Spleen (tissue), 11 donors: ENCODE measurements around the gene RNASE13. TPM values are rescaled to one million over a fixed set of nuclear protein-coding genes. Genes with fewer than 3 reads are reported as not detected.

Experiments
- DNase-seq: peaks from one replicate; pipeline ENCODE4 v3.0.0-alpha.2; 2020
- H3K27ac ChIP-seq, 8 donors: fragments of 200-600 bp; sonication (generic) in 7 of 8; 1 replicate in 4 of 8; 2 replicates in 4 of 8; pipeline versions ENCODE4 v1.5.0 to v1.8.0; 2016 to 2021; ENCODE audit warnings: inconsistent platforms in 4 of 8, mild to moderate bottlenecking in 4 of 8, moderate library complexity in 1 of 8
- H3K27me3 ChIP-seq, 7 donors: fragments of 200-600 bp; sonication (generic) in 6 of 7; replicated peaks in 1 of 7; 1 replicate in 4 of 7; 2 replicates in 3 of 7; pipeline versions ENCODE4 v1.5.0 to v1.8.0; 2016 to 2021; ENCODE audit warnings: inconsistent platforms in 3 of 7, mild to moderate bottlenecking in 1 of 7
- H3K36me3 ChIP-seq, 6 donors: fragments of 200-600 bp; sonication (generic) in 5 of 6; 1 replicate in 4 of 6; 2 replicates in 2 of 6; pipeline versions ENCODE4 v1.5.0 to v1.8.0; 2016 to 2021; ENCODE audit warnings: inconsistent platforms in 2 of 6
- H3K4me1 ChIP-seq, 6 donors: fragments of 200-600 bp; sonication (generic) in 5 of 6; 1 replicate in 3 of 6; 2 replicates in 3 of 6; pipeline versions ENCODE4 v1.5.0 to v1.8.0; 2016 to 2021; ENCODE audit warnings: inconsistent platforms in 3 of 6
- H3K4me3 ChIP-seq, 8 donors: fragments of 200-600 bp; sonication (generic) in 7 of 8; 1 replicate in 4 of 8; 2 replicates in 4 of 8; pipeline versions ENCODE4 v1.5.0 to v1.8.0; 2016 to 2021; ENCODE audit warnings: inconsistent platforms in 4 of 8, mild to moderate bottlenecking in 4 of 8, moderate library complexity in 2 of 8
- H3K9me3 ChIP-seq, 8 donors: fragments of 200-600 bp; sonication (generic) in 7 of 8; 1 replicate in 4 of 8; 2 replicates in 4 of 8; pipeline versions ENCODE4 v1.5.0 to v1.8.0; 2016 to 2021; ENCODE audit warnings: inconsistent platforms in 4 of 8
- CTCF ChIP-seq, 11 experiments: fragments of 200-600 bp in 7 of 11; fragments of 450-650 bp in 4 of 11; sonication (generic) in 4 of 11; IDR thresholded peaks in 8 of 11; conservative IDR thresholded peaks in 3 of 11; 1 replicate in 7 of 11; 2 replicates in 4 of 11; pipeline versions ENCODE4 v1.4.0 to v1.8.0; 2016 to 2021; ENCODE audit warnings: antibody characterized with exemption in 11 of 11, inconsistent platforms in 4 of 11, mild to moderate bottlenecking in 1 of 11
- POLR2A ChIP-seq, 3 donors: fragments of 450-650 bp; IDR thresholded peaks; one replicate each; pipeline ENCODE4 v1.5.1; 2017; ENCODE audit warnings: antibody characterized with exemption in 3 of 3, mild to moderate bottlenecking in 1 of 3
- POLR2AphosphoS5 ChIP-seq, 3 donors: sonication (generic); formaldehyde crosslinking; IDR thresholded peaks; one replicate each; pipeline ENCODE4 v1.5.1; 2017; ENCODE audit warnings: antibody characterized with exemption in 3 of 3
- WGBS, 5 donors: extraction: QIAGEN DNeasy Blood & Tissue Kit in 3 of 5; methylation state at CpG; one replicate each; pipeline versions ENCODE4 v1.1.5 to v1.1.7; 2013 to 2018; 5-methylcytosine and 5-hydroxymethylcytosine counted together
- intact Hi-C: fragments of 100-400 bp; cut with DNase I; formaldehyde crosslinking; loops from one replicate; pipeline ENCODE4 v1.15.0; 2023; ENCODE audit warnings: low total_unique reads
- polyA plus RNA-seq, 3 donors: library from polyadenylated mRNA; stranded (reverse); fragments of 200-250 nt; gene quantifications; one replicate each; pipeline ENCODE4 v1.2.1, GENCODE V29; 2013
- total RNA-seq, 7 donors: library from RNA; depleted of rRNA in 3 of 7; stranded (reverse); fragments of >200 nt in 3 of 7; fragmentation: NEBNext Ultra II Directional in 4 of 7; extraction: Animal tissue kit (Norgen Biotek cat#: 25700) in 4 of 7; gene quantifications; one replicate each; pipeline versions ENCODE4 v1.1.0 to v1.2.1, GENCODE V29; 2016 to 2021
- donor health status: healthy with polysubstance abuse.
- donor health status: DM: no; HTN: no; CAD: no; lungs with moderate emphysema.
- donor health status: DM: no; HTN: no; CAD: no.
- donor health status: Bipolar disorder and iron deficiency.
- donor health status: healthy.
- donor health status: DM: no; HTN: no; CAD: no.
- donor health status: DM: yes; HTN: yes; CAD: no.

Gene RNASE13
- total and polyA plus RNA-seq, 10 donors: 0.30 TPM; not detected in 9

- Histone ChIP-seq H3K9me3 (no peaks in the 10 kb centered on the region), H3K4me1 (peaks cover 0 to 7% (median 2%) of the 10 kb centered on the region in 6 donors), H3K27ac (no peak overlapping the region), H3K27me3 (no peaks in the 10 kb centered on the region), H3K36me3 (peaks cover 2 to 63% (median 54%) of the 10 kb centered on the region in 6 donors), H3K4me3 (no peak overlapping the region)
- TF ChIP-seq CTCF (IDR thresholded peaks at IDR 0.05 in 8 of 11, conservative IDR thresholded peaks at IDR 0.05 in 3 of 11) (no peak), POLR2A (IDR thresholded peaks at IDR 0.05) (no peak), POLR2AphosphoS5 (IDR thresholded peaks at IDR 0.05) (no peak)
- DNase-seq: no peak
- intact Hi-C loops: no loop called here
- 66 to 92% (median 80%) methylated on average over 4 of the region's 4 CpGs for WGBS, 5 donors
These were observed 37.5 kb downstream of the RNASE13 start for GRCh38 chr14:20997115-20997514.

- 89 to 96% (median 92%) methylated on average over 14 of the region's 14 CpGs for WGBS, 5 donors
- Histone ChIP-seq H3K4me3 (no peak overlapping the region), H3K9me3 (no peaks in the 10 kb centered on the region), H3K27ac (no peak overlapping the region), H3K4me1 (peaks cover 1 to 13% (median 8%) of the 10 kb centered on the region in 6 donors), H3K27me3 (no peaks in the 10 kb centered on the region), H3K36me3 (peaks cover 2 to 69% (median 60%) of the 10 kb centered on the region in 6 donors)
- intact Hi-C loops: no loop called here
- TF ChIP-seq POLR2AphosphoS5 (IDR thresholded peaks at IDR 0.05) (peak in 1 of 3 donors; percentile 17), CTCF (IDR thresholded peaks at IDR 0.05 in 8 of 11, conservative IDR thresholded peaks at IDR 0.05 in 3 of 11) (no peak)
- no peak for DNase-seq
These were observed 38.1 kb downstream of the RNASE13 start for GRCh38 chr14:20996521-20996920.

- peak; percentile 94 for DNase-seq
- TF ChIP-seq POLR2AphosphoS5 (IDR thresholded peaks at IDR 0.05) (peak; percentile 86 to 92 (median 88)), CTCF (IDR thresholded peaks at IDR 0.05 in 8 of 11, conservative IDR thresholded peaks at IDR 0.05 in 3 of 11) (peak in 6 of 11 experiments; percentile 5 to 41 (median 24)), POLR2A (IDR thresholded peaks at IDR 0.05) (no peak)
- Histone ChIP-seq H3K4me3 (peak within 1 kb of the TSS; percentile 66 to 99 (median 88)), H3K4me1 (peaks cover 16 to 46% (median 35%) of the 10 kb centered on the region in 6 donors), H3K36me3 (peaks cover 0 to 41% (median 35%) of the 10 kb centered on the region in 6 donors), H3K9me3 (no peaks in the 10 kb centered on the region), H3K27ac (peak within 1 kb of the TSS; percentile 58 to 89 (median 86)), H3K27me3 (no peaks in the 10 kb centered on the region)
- 0 to 1% (median 1%) methylated on average over 40 to 42 of the region's 42 CpGs for WGBS, 5 donors
- intact Hi-C loops: no loop called here
These were observed 44.6 kb downstream of the RNASE13 start, which contains the start of gene METTL17 for GRCh38 chr14:20989787-20990600. METTL17 (plus strand) TSS chr14:20989980; CDS start chr14:20990003, 23 bp downstream.

GRCh38 chr14:20989471-20989786, 45.2 kb downstream of the RNASE13 start:
- peaks cover 16 to 46% (median 35%) of the 10 kb centered on the region in 6 donors for H3K4me1 ChIP-seq
- H3K27ac ChIP-seq: peak overlapping the region; percentile 58 to 89 (median 86)
- intact Hi-C loops: no loop called here
- no peak for DNase-seq
- WGBS, 5 donors: 0 to 2% (median 1%) methylated on average over 11 of the region's 11 CpGs
- TF ChIP-seq POLR2AphosphoS5 (IDR thresholded peaks at IDR 0.05) (no peak), POLR2A (IDR thresholded peaks at IDR 0.05) (no peak), CTCF (IDR thresholded peaks at IDR 0.05 in 8 of 11, conservative IDR thresholded peaks at IDR 0.05 in 3 of 11) (no peak)
- peaks cover 0 to 35% (median 29%) of the 10 kb centered on the region in 6 donors for H3K36me3 ChIP-seq
- H3K27me3 ChIP-seq: no peaks in the 10 kb centered on the region
- peak overlapping the region in 7 of 8 donors; percentile 76 to 99 (median 93) for H3K4me3 ChIP-seq
- H3K9me3 ChIP-seq: no peaks in the 10 kb centered on the region
